ENCODE data around the gene TXK. TPM values are rescaled to one million over a fixed set of nuclear protein-coding genes. Genes with fewer than 3 reads are reported as not detected.
A peak's percentile ranks its signal among the peaks of the same experiment; 100 is the strongest.

The TXK gene
- total and polyA plus RNA-seq, 2 experiments from 2014 or later = 0.14 to 0.40 TPM

GRCh38 chr4:48041535-48042137, 92.4 kb downstream of the TXK start:
- no peak overlapping the region for H3K4me3 Mint-ChIP-seq
- TF ChIP-seq ZNF331 (CRISPR knock-in tag; IDR thresholded peaks at IDR 0.05; ENCODE audit: low read depth) (no peak), EZH2 (IDR thresholded peaks at IDR 0.05; ENCODE audit: low read depth, unreplicated experiment) (no peak), CTCF (conservative IDR thresholded peaks at IDR 0.05; ENCODE audit: low read depth in 2 of 2) (no peak), POLR2AphosphoS5 (IDR thresholded peaks at IDR 0.05; ENCODE audit: low read depth) (no peak), JUNB (IDR thresholded peaks at IDR 0.05; ENCODE audit: unreplicated experiment) (no peak)

GRCh38 chr4:48039561-48039960, 94.5 kb downstream of the TXK start:
- Histone ChIP-seq H3K4me1 (ENCODE audit: insufficient read depth) (peaks cover 13% of the 10 kb centered on the region; the same call in 1 of the 2 replicates), H3K27ac (ENCODE audit: low read depth) (no peak overlapping the region), H3K9me2 (ENCODE audit: insufficient read depth) (no peaks in the 10 kb centered on the region), H4K20me1 (replicated peaks; ENCODE audit: insufficient read depth) (no peaks in the 10 kb centered on the region), H2AFZ (no peak overlapping the region), H3K4me3 (no peak overlapping the region), H3K36me3 (ENCODE audit: insufficient read depth) (no peaks in the 10 kb centered on the region), H3F3A (replicated peaks; ENCODE audit: low read depth) (0 out of 2 replicates have a peak, but pooled peaks cover 5% of the 10 kb centered on the region), H3K4me2 (no peak overlapping the region), H3K79me2 (replicated peaks; ENCODE audit: insufficient read depth) (no peaks in the 10 kb centered on the region), H3K27me3 (ENCODE audit: insufficient read depth) (no peaks in the 10 kb centered on the region)
- H3K27me3 Mint-ChIP-seq (ENCODE audit: insufficient read depth, low read depth, poor library complexity) = peaks cover 2% of the 10 kb centered on the region
- DNase-seq (ENCODE audit: low spot score) = no peak
- H3K9me3 Mint-ChIP-seq = no peaks in the 10 kb centered on the region
- no peak overlapping the region for H3K4me3 Mint-ChIP-seq
- peaks cover 17% of the 10 kb centered on the region for H3K4me1 Mint-ChIP-seq
- no peak for ATAC-seq
- H3K27ac Mint-ChIP-seq = no peak overlapping the region
- H3K36me3 Mint-ChIP-seq (ENCODE audit: low read depth) = no peaks in the 10 kb centered on the region; the same call in 2 of the 3 replicates
- no peak for TF ChIP-seq ZNF331 (CRISPR knock-in tag; IDR thresholded peaks at IDR 0.05; ENCODE audit: low read depth)
- TF ChIP-seq ZNF462 (CRISPR knock-in tag; IDR thresholded peaks at IDR 0.05) = no peak
- TF ChIP-seq EZH2 (IDR thresholded peaks at IDR 0.05; ENCODE audit: low read depth, unreplicated experiment) = no peak
- no peak for TF ChIP-seq STAT1 (IDR thresholded peaks at IDR 0.05; ENCODE audit: unreplicated experiment)
- TF ChIP-seq EZH2phosphoT487 (IDR thresholded peaks at IDR 0.05; ENCODE audit: unreplicated experiment) = no peak
- TF ChIP-seq POLR2AphosphoS5 (IDR thresholded peaks at IDR 0.05; ENCODE audit: low read depth) = no peak
- TF ChIP-seq CREB1 (CRISPR knock-in tag; IDR thresholded peaks at IDR 0.05; ENCODE audit: low read depth) = no peak
- TF ChIP-seq ZNF114 (CRISPR knock-in tag; IDR thresholded peaks at IDR 0.05) = no peak

More at GRCh38 chr4:48041535-48042137, 92.4 kb downstream of the TXK start:
- H3K9me3 Mint-ChIP-seq = no peaks in the 10 kb centered on the region
- Histone ChIP-seq H3K36me3 (ENCODE audit: insufficient read depth) (no peaks in the 10 kb centered on the region), H3K27me3 (ENCODE audit: insufficient read depth) (no peaks in the 10 kb centered on the region), H3K4me2 (no peak overlapping the region), H3K4me1 (ENCODE audit: insufficient read depth) (peaks cover 13% of the 10 kb centered on the region; the same call in 1 of the 2 replicates), H3K4me3 (no peak overlapping the region), H3K9me2 (ENCODE audit: insufficient read depth) (0 out of 2 replicates have a peak, but pooled peaks cover 5% of the 10 kb centered on the region), H3K79me2 (replicated peaks; ENCODE audit: insufficient read depth) (no peaks in the 10 kb centered on the region), H4K20me1 (replicated peaks; ENCODE audit: insufficient read depth) (no peaks in the 10 kb centered on the region), H2AFZ (peak overlapping the region; percentile 4), H3K27ac (ENCODE audit: low read depth) (no peak overlapping the region), H3F3A (replicated peaks; ENCODE audit: low read depth) (0 out of 2 replicates have a peak, but pooled peaks cover 5% of the 10 kb centered on the region)
- peaks cover 2% of the 10 kb centered on the region for H3K27me3 Mint-ChIP-seq (ENCODE audit: insufficient read depth, low read depth, poor library complexity)
- ATAC-seq (no peak), DNase-seq (ENCODE audit: low spot score) (no peak)
- no peak overlapping the region for H3K27ac Mint-ChIP-seq
- peaks cover 17% of the 10 kb centered on the region for H3K4me1 Mint-ChIP-seq
- no peaks in the 10 kb centered on the region for H3K36me3 Mint-ChIP-seq (ENCODE audit: low read depth)

Data from GM23338 (cell line).